ENCODE results near the gene ATP9B.

The ATP9B gene

GRCh38 chr18:79400091-79400590 lies 330.9 kb downstream of the ATP9B start:
- TF ChIP-seq CTCF (conservative IDR thresholded peaks at IDR 0.05) (no peak), ZFX (IDR thresholded peaks at IDR 0.05) (no peak)
- peak overlapping the region; percentile 75 for H3K27ac ChIP-seq

GRCh38 chr18:79400591-79401381 lies 331.6 kb downstream of the ATP9B start:
- peak overlapping the region; percentile 75 for H3K27ac ChIP-seq
- TF ChIP-seq CTCF (conservative IDR thresholded peaks at IDR 0.05): no peak
- no peak for TF ChIP-seq ZFX (IDR thresholded peaks at IDR 0.05)

GRCh38 chr18:79401494-79402208 lies 332.5 kb downstream of the ATP9B start:
- H3K27ac ChIP-seq: no peak overlapping the region
- TF ChIP-seq CTCF (conservative IDR thresholded peaks at IDR 0.05): no peak
- no peak for TF ChIP-seq ZFX (IDR thresholded peaks at IDR 0.05)

GRCh38 chr18:79402209-79402576 lies 333.0 kb downstream of the ATP9B start:
- TF ChIP-seq ZFX (IDR thresholded peaks at IDR 0.05): no peak
- TF ChIP-seq CTCF (conservative IDR thresholded peaks at IDR 0.05): no peak
- H3K27ac ChIP-seq: no peak overlapping the region

GRCh38 chr18:79402977-79403722 lies 334.0 kb downstream of the ATP9B start:
- no peak overlapping the region for H3K27ac ChIP-seq
- TF ChIP-seq ZFX (IDR thresholded peaks at IDR 0.05) (no peak), CTCF (conservative IDR thresholded peaks at IDR 0.05) (no peak)

GRCh38 chr18:79403723-79404566 lies 334.8 kb downstream of the ATP9B start:
- H3K27ac ChIP-seq: no peak overlapping the region
- TF ChIP-seq ZFX (IDR thresholded peaks at IDR 0.05) (no peak), CTCF (conservative IDR thresholded peaks at IDR 0.05) (no peak)
